Hepatocyte (in vitro differentiated cells): ENCODE results near the gene AKAP6.

Experiments used
- EZH2 ChIP-seq: fragments of 200-600 bp; sonication (generic); IDR thresholded peaks from 2 replicates; pipeline ENCODE4 v1.6.1; 2016; ENCODE audit warnings: antibody characterized with exemption, mild to moderate bottlenecking, borderline replicate concordance
- TF ChIP-seq, protein P1 (sequence below): fragments of 200-600 bp; sonication (generic); IDR thresholded peaks from 2 replicates; pipeline ENCODE4 v1.5.1; 2016; ENCODE audit warnings: antibody characterized with exemption, mild to moderate bottlenecking; ENCODE audit not compliant: poor library complexity

DNA sequence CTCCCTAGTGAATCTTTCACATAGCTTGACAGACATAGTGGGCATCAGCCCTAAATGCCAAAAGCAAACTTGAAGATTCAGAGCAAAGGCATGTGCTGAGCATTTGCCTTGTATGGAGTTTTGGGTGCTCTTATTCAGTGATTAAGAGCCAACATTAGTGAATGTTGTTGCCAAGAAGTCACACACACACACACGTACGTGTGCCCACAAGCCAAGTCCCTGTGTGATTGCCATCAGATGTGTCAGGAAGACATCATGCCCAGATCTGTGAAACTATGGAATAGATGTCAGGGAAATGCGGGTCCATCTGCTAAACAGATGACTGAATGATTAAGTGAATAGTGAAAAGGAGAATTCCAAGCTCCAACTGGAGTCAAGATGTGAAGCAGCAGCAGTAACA is 149.0 kb downstream of the AKAP6 start:
- TF ChIP-seq, protein P1, sequence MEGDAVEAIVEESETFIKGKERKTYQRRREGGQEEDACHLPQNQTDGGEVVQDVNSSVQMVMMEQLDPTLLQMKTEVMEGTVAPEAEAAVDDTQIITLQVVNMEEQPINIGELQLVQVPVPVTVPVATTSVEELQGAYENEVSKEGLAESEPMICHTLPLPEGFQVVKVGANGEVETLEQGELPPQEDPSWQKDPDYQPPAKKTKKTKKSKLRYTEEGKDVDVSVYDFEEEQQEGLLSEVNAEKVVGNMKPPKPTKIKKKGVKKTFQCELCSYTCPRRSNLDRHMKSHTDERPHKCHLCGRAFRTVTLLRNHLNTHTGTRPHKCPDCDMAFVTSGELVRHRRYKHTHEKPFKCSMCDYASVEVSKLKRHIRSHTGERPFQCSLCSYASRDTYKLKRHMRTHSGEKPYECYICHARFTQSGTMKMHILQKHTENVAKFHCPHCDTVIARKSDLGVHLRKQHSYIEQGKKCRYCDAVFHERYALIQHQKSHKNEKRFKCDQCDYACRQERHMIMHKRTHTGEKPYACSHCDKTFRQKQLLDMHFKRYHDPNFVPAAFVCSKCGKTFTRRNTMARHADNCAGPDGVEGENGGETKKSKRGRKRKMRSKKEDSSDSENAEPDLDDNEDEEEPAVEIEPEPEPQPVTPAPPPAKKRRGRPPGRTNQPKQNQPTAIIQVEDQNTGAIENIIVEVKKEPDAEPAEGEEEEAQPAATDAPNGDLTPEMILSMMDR, result no peak
- TF ChIP-seq EZH2, result no peak
